Right ventricle myocardium inferior (tissue), 1 donor: ENCODE data around the gene APEX2. TPM values are rescaled to one million over a fixed set of nuclear protein-coding genes. Genes with fewer than 3 reads are reported as not detected.

Experiments used
- total RNA-seq: library from RNA; stranded (reverse); fragmentation: NEBNext Ultra II Directional; extraction: Animal tissue kit (Norgen Biotek cat#: 25700); gene quantifications from one replicate; pipeline ENCODE4 v1.2.1, GENCODE V29; 2021
- donor health status: DM: no; HTN: yes; CAD: no; lungs with severe emphysema.

APEX2 gene
- total RNA-seq, 1 donor from 2014 or later, result 8.3 TPM

Other genes starting within 250 kb of the APEX2 start
- not detected for gene ITIH6, start 202.1 kb upstream of the APEX2 start, total RNA-seq
- 71.9 TPM for gene MAGED2, start 192.6 kb upstream of the APEX2 start, total RNA-seq
- gene TRO, start 79.5 kb upstream of the APEX2 start, total RNA-seq, result 1.8 TPM
- 0.16 TPM for gene PFKFB1, start 6.2 kb upstream of the APEX2 start, total RNA-seq
- gene ALAS2, start 30.6 kb downstream of the APEX2 start, total RNA-seq, result 0.68 TPM
- not detected for gene PAGE2B, start 74.7 kb downstream of the APEX2 start, total RNA-seq
- not detected for gene PAGE2, start 88.7 kb downstream of the APEX2 start, total RNA-seq
- gene PAGE5, start 220.0 kb downstream of the APEX2 start, total RNA-seq, result not detected